Amniotic epithelial cell (primary cell): ENCODE data around the gene CYP8B1.

Experiments
- DNase-seq: peaks from one replicate; pipeline ENCODE4 v3.0.0-alpha.2; 2010; ENCODE audit warnings: low read depth

The CYP8B1 gene

GRCh38 chr3:42875325-42876151 lies at the start of gene CYP8B1:
CYP8B1 (minus strand) TSS chr3:42875879; CDS start chr3:42875816, 63 bp downstream.
- DNase-seq, result no peak

- no peak for DNase-seq
These were observed 47.9 kb upstream of the CYP8B1 start for GRCh38 chr3:42923606-42924005.

- DNase-seq, result peak; percentile 17
These were observed 39.3 kb upstream of the CYP8B1 start for GRCh38 chr3:42914771-42915515.

GRCh38 chr3:42911551-42911950 lies 35.9 kb upstream of the CYP8B1 start:
- no peak for DNase-seq

- DNase-seq, result no peak
These were observed 33.0 kb upstream of the CYP8B1 start for GRCh38 chr3:42908675-42909074.

GRCh38 chr3:42906848-42907183 lies 31.1 kb upstream of the CYP8B1 start:
- DNase-seq, result no peak

GRCh38 chr3:42906070-42906847 lies 30.6 kb upstream of the CYP8B1 start, which contains the start of gene ZNF662:
ZNF662 (plus strand) TSS chr3:42906142; CDS start chr3:42908115, 1,973 bp downstream.
- peak; percentile 21 for DNase-seq

GRCh38 chr3:42905740-42906069 lies 30.0 kb upstream of the CYP8B1 start:
- no peak for DNase-seq

- DNase-seq, result no peak
These were observed 28.4 kb upstream of the CYP8B1 start for GRCh38 chr3:42904076-42904475.

GRCh38 chr3:42902257-42902656 lies 26.6 kb upstream of the CYP8B1 start:
- no peak for DNase-seq

GRCh38 chr3:42901073-42901415 lies 25.4 kb upstream of the CYP8B1 start:
- no peak for DNase-seq

GRCh38 chr3:42900226-42901072 lies 24.8 kb upstream of the CYP8B1 start:
- no peak for DNase-seq

- no peak for DNase-seq
These were observed 23.4 kb upstream of the CYP8B1 start for GRCh38 chr3:42898896-42899675.

- no peak for DNase-seq
These were observed 19.8 kb upstream of the CYP8B1 start for GRCh38 chr3:42895580-42895868.

- no peak for DNase-seq
These were observed 19.3 kb upstream of the CYP8B1 start for GRCh38 chr3:42894698-42895579.

GRCh38 chr3:42892807-42893206 lies 17.1 kb upstream of the CYP8B1 start:
- no peak for DNase-seq

GRCh38 chr3:42892169-42892568 lies 16.5 kb upstream of the CYP8B1 start:
- DNase-seq, result peak; percentile 27

GRCh38 chr3:42891042-42891441 lies 15.4 kb upstream of the CYP8B1 start:
- no peak for DNase-seq

- no peak for DNase-seq
These were observed 11.4 kb upstream of the CYP8B1 start for GRCh38 chr3:42887084-42887483.

- DNase-seq, result no peak
These were observed 10.7 kb upstream of the CYP8B1 start for GRCh38 chr3:42886294-42886822.
